PFSK-1 (cell line): ENCODE results near the gene ZBTB48.
A peak's percentile ranks its signal among the peaks of the same experiment; 100 is the strongest.

Source experiments
- FOXP2 ChIP-seq: optimal IDR thresholded peaks from 2 replicates; pipeline ENCODE3; 2011; ENCODE audit warnings: borderline replicate concordance, control low read depth, inconsistent platforms; ENCODE audit not compliant: insufficient read depth; ENCODE audit errors: extremely low read length, extremely low read depth
- POLR2AphosphoS5 ChIP-seq: IDR thresholded peaks from 2 replicates; pipeline ENCODE4 v1.6.1; 2012; ENCODE audit warnings: low read depth, mild to moderate bottlenecking, control low read depth, low read length, moderate library complexity
- SIN3A ChIP-seq: IDR thresholded peaks from 2 replicates; pipeline ENCODE4 v1.6.1; 2012; ENCODE audit warnings: mild to moderate bottlenecking, low read length, moderate library complexity, borderline replicate concordance; ENCODE audit not compliant: insufficient read depth
- TAF1 ChIP-seq: IDR thresholded peaks from 2 replicates; pipeline ENCODE4 v1.6.1; 2012; ENCODE audit warnings: low read length, control low read depth, borderline replicate concordance; ENCODE audit not compliant: insufficient read depth
- TF ChIP-seq, protein P1 (sequence below), 2 experiments: IDR thresholded peaks; 2 replicates each; pipeline versions ENCODE4 v1.6.1 to v1.8.0; 2011 to 2012; ENCODE audit warnings: low read depth in 2 of 2, low read length in 2 of 2, control low read depth in 1 of 2, inconsistent platforms in 1 of 2, mild to moderate bottlenecking in 1 of 2, moderate library complexity in 1 of 2; ENCODE audit not compliant: insufficient read depth in 1 of 2

ZBTB48 gene

DNA sequence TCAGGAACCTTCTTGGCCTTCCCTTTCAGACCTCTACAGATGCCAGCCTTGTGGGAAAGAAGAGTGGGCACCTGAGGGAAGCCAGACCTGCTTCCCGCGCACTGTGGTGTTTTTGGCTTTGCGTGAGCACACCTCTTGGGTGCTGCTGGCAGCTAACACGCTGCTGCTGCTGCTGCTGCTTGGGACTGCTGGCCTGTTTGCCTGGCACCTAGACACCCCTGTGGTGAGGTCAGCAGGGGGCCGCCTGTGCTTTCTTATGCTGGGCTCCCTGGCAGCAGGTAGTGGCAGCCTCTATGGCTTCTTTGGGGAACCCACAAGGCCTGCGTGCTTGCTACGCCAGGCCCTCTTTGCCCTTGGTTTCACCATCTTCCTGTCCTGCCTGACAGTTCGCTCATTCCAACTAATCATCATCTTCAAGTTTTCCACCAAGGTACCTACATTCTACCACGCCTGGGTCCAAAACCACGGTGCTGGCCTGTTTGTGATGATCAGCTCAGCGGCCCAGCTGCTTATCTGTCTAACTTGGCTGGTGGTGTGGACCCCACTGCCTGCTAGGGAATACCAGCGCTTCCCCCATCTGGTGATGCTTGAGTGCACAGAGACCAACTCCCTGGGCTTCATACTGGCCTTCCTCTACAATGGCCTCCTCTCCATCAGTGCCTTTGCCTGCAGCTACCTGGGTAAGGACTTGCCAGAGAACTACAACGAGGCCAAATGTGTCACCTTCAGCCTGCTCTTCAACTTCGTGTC, 995 bp upstream of the ZBTB48 start:
- TF ChIP-seq TAF1: no peak
- TF ChIP-seq FOXP2: no peak
- TF ChIP-seq POLR2AphosphoS5: no peak
- TF ChIP-seq, protein P1, sequence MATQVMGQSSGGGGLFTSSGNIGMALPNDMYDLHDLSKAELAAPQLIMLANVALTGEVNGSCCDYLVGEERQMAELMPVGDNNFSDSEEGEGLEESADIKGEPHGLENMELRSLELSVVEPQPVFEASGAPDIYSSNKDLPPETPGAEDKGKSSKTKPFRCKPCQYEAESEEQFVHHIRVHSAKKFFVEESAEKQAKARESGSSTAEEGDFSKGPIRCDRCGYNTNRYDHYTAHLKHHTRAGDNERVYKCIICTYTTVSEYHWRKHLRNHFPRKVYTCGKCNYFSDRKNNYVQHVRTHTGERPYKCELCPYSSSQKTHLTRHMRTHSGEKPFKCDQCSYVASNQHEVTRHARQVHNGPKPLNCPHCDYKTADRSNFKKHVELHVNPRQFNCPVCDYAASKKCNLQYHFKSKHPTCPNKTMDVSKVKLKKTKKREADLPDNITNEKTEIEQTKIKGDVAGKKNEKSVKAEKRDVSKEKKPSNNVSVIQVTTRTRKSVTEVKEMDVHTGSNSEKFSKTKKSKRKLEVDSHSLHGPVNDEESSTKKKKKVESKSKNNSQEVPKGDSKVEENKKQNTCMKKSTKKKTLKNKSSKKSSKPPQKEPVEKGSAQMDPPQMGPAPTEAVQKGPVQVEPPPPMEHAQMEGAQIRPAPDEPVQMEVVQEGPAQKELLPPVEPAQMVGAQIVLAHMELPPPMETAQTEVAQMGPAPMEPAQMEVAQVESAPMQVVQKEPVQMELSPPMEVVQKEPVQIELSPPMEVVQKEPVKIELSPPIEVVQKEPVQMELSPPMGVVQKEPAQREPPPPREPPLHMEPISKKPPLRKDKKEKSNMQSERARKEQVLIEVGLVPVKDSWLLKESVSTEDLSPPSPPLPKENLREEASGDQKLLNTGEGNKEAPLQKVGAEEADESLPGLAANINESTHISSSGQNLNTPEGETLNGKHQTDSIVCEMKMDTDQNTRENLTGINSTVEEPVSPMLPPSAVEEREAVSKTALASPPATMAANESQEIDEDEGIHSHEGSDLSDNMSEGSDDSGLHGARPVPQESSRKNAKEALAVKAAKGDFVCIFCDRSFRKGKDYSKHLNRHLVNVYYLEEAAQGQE (IDR thresholded peaks at IDR 0.05; ENCODE audit: insufficient read depth in 1 of 2, low read depth in 2 of 2, low read length in 2 of 2): no peak
- TF ChIP-seq SIN3A: no peak

DNA sequence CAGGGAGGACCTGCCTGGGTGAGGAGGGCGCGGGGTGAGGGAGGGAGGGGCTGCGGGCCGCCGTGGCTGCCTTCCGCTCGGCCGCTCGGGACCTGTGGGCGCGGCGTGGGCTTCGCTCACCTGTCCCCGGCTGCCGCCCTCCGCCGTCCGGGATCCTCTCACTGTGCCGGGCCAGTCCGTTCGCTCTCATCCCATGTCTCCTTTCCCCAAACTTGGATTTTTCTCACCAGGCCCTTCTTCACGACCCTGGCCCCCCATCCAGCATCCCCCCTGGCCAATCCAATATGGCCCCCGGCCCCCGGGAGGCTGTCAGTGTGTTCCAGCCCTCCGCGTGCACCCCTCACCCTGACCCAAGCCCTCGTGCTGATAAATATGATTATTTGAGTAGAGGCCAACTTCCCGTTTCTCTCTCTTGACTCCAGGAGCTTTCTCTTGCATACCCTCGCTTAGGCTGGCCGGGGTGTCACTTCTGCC, 362 bp downstream of the ZBTB48 start:
- TF ChIP-seq, protein P1 (IDR thresholded peaks at IDR 0.05; ENCODE audit: insufficient read depth in 1 of 2, low read depth in 2 of 2, low read length in 2 of 2): no peak
- TF ChIP-seq SIN3A (no peak), POLR2AphosphoS5 (no peak; the same call in 1 of the 2 replicates), FOXP2 (no peak), TAF1 (no peak)

DNA sequence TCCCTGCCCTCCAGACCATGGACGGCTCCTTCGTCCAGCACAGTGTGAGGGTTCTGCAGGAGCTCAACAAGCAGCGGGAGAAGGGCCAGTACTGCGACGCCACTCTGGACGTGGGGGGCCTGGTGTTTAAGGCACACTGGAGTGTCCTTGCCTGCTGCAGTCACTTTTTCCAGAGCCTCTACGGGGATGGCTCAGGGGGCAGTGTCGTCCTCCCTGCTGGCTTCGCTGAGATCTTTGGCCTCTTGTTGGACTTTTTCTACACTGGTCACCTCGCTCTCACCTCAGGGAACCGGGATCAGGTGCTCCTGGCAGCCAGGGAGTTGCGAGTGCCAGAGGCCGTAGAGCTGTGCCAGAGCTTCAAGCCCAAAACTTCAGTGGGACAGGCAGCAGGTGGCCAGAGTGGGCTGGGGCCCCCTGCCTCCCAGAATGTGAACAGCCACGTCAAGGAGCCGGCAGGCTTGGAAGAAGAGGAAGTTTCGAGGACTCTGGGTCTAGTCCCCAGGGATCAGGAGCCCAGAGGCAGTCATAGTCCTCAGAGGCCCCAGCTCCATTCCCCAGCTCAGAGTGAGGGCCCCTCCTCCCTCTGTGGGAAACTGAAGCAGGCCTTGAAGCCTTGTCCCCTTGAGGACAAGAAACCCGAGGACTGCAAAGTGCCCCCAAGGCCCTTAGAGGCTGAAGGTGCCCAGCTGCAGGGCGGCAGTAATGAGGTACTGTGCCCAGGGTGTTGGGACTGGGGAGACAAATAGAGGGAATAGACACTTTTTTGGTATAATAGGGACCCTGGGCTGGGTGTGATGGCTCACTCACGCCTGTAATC, 1.0 kb downstream of the ZBTB48 start:
- TF ChIP-seq, protein P1 (IDR thresholded peaks at IDR 0.05; ENCODE audit: insufficient read depth in 1 of 2, low read depth in 2 of 2, low read length in 2 of 2): 0 out of 4 replicates have a peak, but pooled peaks of 1 of the 2 experiments have one; percentile 12
- no peak for TF ChIP-seq POLR2AphosphoS5

DNA sequence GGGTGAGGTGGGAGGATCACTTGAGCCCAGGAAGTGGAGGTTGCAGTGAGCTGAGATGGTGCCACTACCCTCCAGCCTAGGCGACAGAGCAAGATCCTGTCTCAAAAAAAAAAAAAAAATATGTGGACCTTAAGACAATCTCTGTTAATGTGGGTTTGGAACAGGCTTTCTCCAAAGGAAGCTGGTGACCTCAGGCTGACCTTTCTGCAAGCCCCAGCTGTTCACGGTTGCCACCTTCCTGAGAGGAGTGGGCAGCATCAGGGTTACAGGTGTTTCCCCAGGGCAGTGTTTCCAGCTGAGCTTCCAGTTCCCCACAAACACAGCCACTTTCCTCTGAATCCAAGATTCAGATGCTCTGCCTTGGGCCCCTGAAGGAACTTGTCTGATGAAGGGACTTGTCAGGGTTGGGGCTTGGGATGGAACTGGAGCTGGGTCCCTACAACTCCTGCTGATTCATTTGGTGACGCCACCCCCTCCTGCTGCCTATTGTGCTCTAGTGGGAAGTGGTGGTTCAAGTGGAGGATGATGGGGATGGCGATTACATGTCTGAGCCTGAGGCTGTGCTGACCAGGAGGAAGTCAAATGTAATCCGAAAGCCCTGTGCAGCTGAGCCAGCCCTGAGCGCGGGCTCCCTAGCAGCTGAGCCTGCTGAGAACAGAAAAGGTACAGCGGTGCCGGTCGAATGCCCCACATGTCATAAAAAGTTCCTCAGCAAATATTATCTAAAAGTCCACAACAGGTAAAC, 1.9 kb downstream of the ZBTB48 start:
- TF ChIP-seq TAF1 (no peak), POLR2AphosphoS5 (no peak), FOXP2 (no peak), SIN3A (no peak)
- TF ChIP-seq, protein P1 (IDR thresholded peaks at IDR 0.05; ENCODE audit: insufficient read depth in 1 of 2, low read depth in 2 of 2, low read length in 2 of 2): no peak
